Cardiac muscle cell (in vitro differentiated cells and primary cell): ENCODE results near the gene SLIT3. TPM values are rescaled to one million over a fixed set of nuclear protein-coding genes. Genes with fewer than 3 reads are reported as not detected.
A peak's percentile ranks its signal among the peaks of the same experiment; 100 is the strongest.

Experiments used
- DNase-seq, 2 donors: peaks; one replicate each; pipeline versions ENCODE4 v3.0.0 to v3.0.0-alpha.2; 2010 to 2017; ENCODE audit warnings: low read depth in 1 of 2, low spot score in 1 of 2
- H3K27ac ChIP-seq: fragments of 200-600 bp; sonication (generic); 2 replicates; pipeline ENCODE4 v1.5.1; 2016
- H3K27me3 ChIP-seq: fragments of 200-600 bp; sonication (generic); 2 replicates; pipeline ENCODE4 v1.6.0; 2016; ENCODE audit warnings: control low read depth
- H3K36me3 ChIP-seq: fragments of 200-600 bp; sonication (generic); 2 replicates; pipeline ENCODE4 v1.5.1; 2016; ENCODE audit warnings: control low read depth
- H3K4me1 ChIP-seq: fragments of 200-600 bp; sonication (generic); 2 replicates; pipeline ENCODE4 v1.8.1; 2017; ENCODE audit warnings: low read depth, mild to moderate bottlenecking, mixed run types
- H3K4me3 ChIP-seq: fragments of 200-600 bp; sonication (generic); 2 replicates; pipeline ENCODE4 v1.5.1; 2016; ENCODE audit warnings: mild to moderate bottlenecking
- H3K9me3 ChIP-seq: fragments of 200-600 bp; sonication (generic); 2 replicates; pipeline ENCODE4 v1.5.1; 2017; ENCODE audit warnings: low read depth, mild to moderate bottlenecking, control low read depth
- polyA plus RNA-seq: library from polyadenylated mRNA; unstranded; fragments of >200 nt; fragmentation: Nextera tagmentation; extraction: Ambion mirVana; gene quantifications from 2 replicates; pipeline ENCODE4 v1.2.1, GENCODE V29; 2016
- total RNA-seq: library from RNA; depleted of rRNA; stranded (reverse); fragments of >200 nt; gene quantifications from 2 replicates; pipeline ENCODE4 v1.2.3, GENCODE V29; 2016
- TF ChIP-seq, protein P1 (sequence below): IDR thresholded peaks from 2 replicates; pipeline ENCODE4 v1.5.1; 2012; ENCODE audit warnings: low read depth, mild to moderate bottlenecking, low read length

SLIT3 gene
- total and polyA plus RNA-seq, 2 experiments from 2014 or later = 50.7 to 111 TPM

DNA sequence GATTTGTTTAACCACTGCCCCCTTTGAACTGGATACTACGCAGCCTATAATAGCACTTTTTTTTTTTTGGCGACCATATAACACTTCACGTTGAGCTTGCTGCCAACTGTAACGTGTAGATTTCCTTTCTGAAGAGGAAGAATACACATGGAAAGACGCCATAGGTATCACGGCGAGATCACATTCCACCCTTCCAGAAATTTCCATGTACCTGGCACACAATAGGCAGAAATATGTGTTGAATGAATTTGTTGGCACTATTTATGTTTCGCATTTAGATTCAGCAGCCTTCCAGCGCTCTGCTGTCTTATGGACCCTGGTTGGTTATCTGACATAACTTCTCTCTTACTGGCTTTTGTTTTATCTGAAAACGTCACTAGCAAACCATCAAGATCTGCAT, 250.3 kb downstream of the SLIT3 start:
- Histone ChIP-seq H3K4me1 (peaks cover 11% of the 10 kb centered on the region), H3K9me3 (no peaks in the 10 kb centered on the region), H3K36me3 (no peaks in the 10 kb centered on the region), H3K4me3 (no peak overlapping the region), H3K27me3 (no peaks in the 10 kb centered on the region), H3K27ac (no peak overlapping the region)
- no peak for DNase-seq
- TF ChIP-seq, protein P1, sequence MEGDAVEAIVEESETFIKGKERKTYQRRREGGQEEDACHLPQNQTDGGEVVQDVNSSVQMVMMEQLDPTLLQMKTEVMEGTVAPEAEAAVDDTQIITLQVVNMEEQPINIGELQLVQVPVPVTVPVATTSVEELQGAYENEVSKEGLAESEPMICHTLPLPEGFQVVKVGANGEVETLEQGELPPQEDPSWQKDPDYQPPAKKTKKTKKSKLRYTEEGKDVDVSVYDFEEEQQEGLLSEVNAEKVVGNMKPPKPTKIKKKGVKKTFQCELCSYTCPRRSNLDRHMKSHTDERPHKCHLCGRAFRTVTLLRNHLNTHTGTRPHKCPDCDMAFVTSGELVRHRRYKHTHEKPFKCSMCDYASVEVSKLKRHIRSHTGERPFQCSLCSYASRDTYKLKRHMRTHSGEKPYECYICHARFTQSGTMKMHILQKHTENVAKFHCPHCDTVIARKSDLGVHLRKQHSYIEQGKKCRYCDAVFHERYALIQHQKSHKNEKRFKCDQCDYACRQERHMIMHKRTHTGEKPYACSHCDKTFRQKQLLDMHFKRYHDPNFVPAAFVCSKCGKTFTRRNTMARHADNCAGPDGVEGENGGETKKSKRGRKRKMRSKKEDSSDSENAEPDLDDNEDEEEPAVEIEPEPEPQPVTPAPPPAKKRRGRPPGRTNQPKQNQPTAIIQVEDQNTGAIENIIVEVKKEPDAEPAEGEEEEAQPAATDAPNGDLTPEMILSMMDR = no peak

DNA sequence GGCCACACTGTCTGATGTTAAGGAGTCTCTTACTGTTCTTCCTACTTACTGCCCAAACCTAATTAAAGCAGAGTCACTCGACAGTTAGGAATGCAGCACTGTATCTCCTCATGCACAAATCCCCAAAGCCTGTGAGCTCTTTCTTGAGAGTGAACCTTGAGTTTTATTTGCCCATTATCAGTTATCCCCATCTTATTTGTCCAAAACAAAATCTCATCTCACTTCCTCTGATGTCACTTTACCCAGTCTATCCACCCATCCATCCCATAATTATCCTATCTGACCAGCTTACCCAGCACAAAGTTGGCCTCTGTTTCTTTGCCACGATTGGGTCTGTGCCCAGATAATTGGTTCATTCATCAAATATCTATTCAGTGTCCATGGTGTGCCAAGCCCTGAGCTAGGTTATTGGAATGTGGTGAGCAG, 250.8 kb downstream of the SLIT3 start:
- peak in 1 of 2 donors; percentile 19 for DNase-seq
- no peaks in the 10 kb centered on the region for H3K9me3 ChIP-seq
- H3K4me3 ChIP-seq = no peak overlapping the region
- no peak overlapping the region for H3K27ac ChIP-seq
- no peaks in the 10 kb centered on the region for H3K27me3 ChIP-seq
- TF ChIP-seq, protein P1 = no peak
- peaks cover 13% of the 10 kb centered on the region for H3K4me1 ChIP-seq
- H3K36me3 ChIP-seq = no peaks in the 10 kb centered on the region

DNA sequence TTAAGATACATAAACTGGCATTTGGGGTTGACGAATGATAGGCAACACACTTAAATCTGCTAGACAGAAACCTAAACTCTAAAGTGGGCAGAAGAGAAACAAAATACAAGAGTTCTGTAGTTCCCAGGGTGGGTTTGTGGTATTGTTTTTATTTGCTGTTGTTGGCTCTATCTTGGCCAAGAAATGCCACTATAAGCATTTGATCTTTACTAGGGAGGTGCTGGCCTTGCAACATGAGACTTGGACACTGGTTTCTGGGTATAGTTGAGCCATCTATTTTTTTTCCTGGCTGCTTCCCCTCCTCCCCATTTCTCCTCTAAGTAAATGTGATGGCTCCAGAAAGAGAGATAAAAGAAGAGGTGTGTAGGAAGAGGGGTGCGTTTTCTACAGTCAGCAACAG, 251.2 kb downstream of the SLIT3 start:
- no peak overlapping the region for H3K4me3 ChIP-seq
- peaks cover 18% of the 10 kb centered on the region for H3K4me1 ChIP-seq
- TF ChIP-seq, protein P1 = no peak

DNA sequence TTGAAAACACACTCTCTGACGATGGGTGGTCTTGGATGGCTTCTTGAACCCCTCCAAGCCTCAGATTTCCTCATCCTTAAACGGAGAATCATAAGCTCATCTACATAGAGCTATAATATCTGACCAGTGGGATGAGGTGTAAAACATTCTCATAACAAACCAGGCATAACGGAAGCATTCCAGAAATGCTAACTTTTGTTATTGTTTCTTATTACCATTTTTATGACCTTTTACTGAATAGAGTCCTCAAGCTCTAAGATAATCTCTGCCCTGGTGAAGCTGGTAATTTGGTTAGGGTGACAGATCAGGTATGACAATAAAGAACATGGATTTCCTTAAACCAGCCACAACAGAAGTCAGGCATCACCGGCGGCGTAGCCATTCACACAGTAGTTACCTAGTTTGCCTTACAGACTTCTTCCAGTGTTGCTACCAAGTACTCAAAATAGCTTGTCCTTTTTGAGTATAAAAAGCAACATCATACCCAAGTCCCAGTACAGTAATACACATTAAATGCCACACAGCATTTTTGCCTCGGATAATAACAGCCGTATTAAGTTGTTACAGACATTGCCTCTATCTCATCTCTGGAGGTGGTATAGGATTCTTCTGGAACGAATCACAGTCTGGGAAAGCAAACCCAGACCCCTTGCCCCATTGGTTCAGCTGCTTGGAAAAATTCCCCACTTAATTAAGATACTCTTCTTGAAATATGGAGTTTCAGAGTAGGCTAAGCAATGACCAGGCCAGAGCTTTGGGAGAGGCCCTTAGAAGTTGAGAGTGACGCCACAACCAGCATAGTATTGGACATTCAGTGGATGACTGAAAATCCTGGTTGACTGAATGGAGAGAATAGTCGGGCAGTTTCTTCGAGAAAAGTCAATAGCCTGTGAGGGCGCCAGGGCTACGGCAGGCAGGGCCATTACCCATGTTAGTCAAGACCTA, 252.5 kb downstream of the SLIT3 start:
- no peak for DNase-seq
- no peaks in the 10 kb centered on the region for H3K9me3 ChIP-seq
- no peak overlapping the region for H3K4me3 ChIP-seq
- no peaks in the 10 kb centered on the region for H3K36me3 ChIP-seq
- no peak overlapping the region for H3K27ac ChIP-seq
- peaks cover 18% of the 10 kb centered on the region for H3K4me1 ChIP-seq
- no peaks in the 10 kb centered on the region for H3K27me3 ChIP-seq
- TF ChIP-seq, protein P1 = no peak

More for the DNA sequence above, 251.2 kb downstream of the SLIT3 start:
- DNase-seq = no peak
- H3K36me3 ChIP-seq = no peaks in the 10 kb centered on the region
- H3K9me3 ChIP-seq = no peaks in the 10 kb centered on the region
- H3K27ac ChIP-seq = no peak overlapping the region
- no peaks in the 10 kb centered on the region for H3K27me3 ChIP-seq

DNA sequence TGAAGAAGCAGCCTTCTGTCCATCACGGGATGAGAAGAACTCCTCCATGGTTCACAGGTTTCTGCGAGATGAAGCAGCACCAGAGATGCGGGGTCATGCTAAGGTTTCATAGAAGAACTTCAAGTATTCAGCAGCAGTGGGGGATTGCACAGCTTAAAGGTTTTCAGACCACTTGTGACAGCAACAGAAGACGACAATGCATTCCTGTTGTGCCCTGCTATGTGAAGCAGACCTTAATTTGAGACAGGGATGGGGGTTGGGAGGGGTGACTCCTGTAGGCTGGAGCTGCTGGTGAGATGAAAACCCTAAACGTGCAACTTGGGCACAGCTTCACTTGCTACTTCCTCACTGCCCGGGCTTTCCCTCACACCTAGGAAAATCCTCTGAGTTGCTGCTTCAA, 256.0 kb downstream of the SLIT3 start:
- no peak for DNase-seq
- no peaks in the 10 kb centered on the region for H3K9me3 ChIP-seq
- TF ChIP-seq, protein P1 = no peak

More for the DNA sequence above, 256.0 kb downstream of the SLIT3 start:
- no peaks in the 10 kb centered on the region for H3K27me3 ChIP-seq
- H3K36me3 ChIP-seq = no peaks in the 10 kb centered on the region
- no peak overlapping the region for H3K27ac ChIP-seq
- no peak overlapping the region for H3K4me3 ChIP-seq
- H3K4me1 ChIP-seq = peaks cover 12% of the 10 kb centered on the region
